ENCODE results near the gene NCS1.

The NCS1 gene

DNA sequence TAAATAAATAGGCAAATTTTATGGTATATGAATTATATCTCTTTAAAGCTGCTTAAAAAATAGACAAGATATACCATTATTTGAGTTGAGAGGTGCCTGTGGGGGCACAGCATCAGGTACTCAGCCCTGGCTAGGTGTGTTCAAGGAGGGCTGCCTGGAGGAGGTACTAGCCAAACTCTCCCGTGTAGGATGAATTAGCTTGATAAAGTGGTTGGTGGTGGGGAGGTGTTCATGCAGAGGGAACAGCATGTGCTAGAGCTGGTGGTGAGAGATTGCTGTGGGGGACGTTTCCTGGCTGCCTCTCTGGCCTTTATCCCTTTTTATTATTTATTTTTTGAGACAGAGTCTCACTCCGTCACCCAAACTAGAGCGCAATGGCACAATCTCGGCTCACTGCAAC, 23.2 kb upstream of the NCS1 start:
- FAIRE-seq (no peak), DNase-seq (ENCODE audit: insufficient read length) (no peak)
- TF ChIP-seq POLR2A (IDR thresholded peaks at IDR 0.05; ENCODE audit: low read depth, low read length) (no peak), TAF1 (IDR thresholded peaks at IDR 0.05; ENCODE audit: borderline replicate concordance, low read depth, low read length) (no peak)

DNA sequence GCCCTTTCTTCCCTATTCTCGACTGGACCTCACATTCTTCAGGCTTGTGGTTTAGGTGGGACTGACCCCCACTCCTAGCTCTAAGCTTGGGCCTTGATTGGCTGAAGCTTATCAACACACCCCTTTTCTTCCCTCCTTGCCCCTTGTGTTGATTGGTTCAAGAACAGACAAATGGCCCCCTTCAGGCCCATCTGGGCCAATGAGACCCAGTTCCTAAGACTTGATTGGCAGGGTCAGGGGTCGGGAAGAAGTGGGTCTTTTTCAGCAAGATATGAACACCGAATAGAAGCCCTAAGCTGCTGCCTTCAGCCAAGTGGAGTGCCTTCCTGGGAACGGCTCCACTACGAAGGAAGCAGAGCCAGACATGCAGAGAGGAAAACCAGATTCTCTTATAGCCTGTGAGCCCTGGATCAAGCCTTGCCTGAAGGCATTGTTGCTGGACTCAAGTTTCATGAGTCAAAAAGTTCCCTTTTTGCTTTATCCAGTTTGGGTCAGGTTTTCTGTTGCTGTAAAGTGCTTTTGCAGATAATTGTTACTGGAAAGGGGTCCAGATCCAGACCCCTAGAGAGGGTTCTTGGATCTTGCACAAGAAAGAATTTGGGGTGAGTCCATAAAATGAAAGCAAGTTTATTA, 22.4 kb upstream of the NCS1 start:
- FAIRE-seq (no peak), DNase-seq (ENCODE audit: insufficient read length) (no peak)
- no peak for TF ChIP-seq POLR2AphosphoS5 (IDR thresholded peaks at IDR 0.05; ENCODE audit: low read depth, low read length)
- TF ChIP-seq TAF1 (IDR thresholded peaks at IDR 0.05; ENCODE audit: borderline replicate concordance, low read depth, low read length): no peak
- TF ChIP-seq POLR2A (IDR thresholded peaks at IDR 0.05; ENCODE audit: low read depth, low read length): no peak

DNA sequence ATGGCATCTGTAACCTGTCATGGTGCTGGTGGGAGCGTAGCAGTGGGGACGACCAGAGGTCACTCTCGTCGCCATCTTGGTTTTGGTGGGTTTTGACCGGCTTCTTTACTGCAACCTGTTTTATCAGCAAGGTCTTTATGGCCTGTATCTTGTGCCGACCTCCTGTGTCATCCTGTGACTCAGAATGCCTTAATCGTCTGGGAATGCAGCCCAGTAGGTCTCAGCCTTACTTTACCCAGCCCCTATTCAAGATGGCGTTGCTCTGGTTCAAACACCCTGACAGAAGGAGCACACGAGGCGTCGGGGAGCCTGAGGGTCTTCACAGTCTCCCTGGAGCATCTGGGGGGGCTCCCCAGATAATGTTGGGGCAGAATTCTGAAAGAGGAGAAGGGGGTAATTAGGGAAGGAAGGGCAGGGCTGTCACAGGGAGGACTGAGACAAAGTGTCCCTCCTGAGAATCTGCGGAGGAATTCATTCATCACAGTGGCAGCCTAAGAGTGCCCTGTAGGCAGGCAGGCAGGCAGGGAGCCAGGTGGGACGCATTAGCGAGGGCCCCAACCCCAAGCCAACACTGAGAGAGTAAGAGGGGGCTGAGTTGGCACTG, 21.3 kb upstream of the NCS1 start:
- DNase-seq (ENCODE audit: insufficient read length) (no peak), FAIRE-seq (no peak)
- TF ChIP-seq POLR2A (IDR thresholded peaks at IDR 0.05; ENCODE audit: low read depth, low read length): no peak
- no peak for TF ChIP-seq POLR2AphosphoS5 (IDR thresholded peaks at IDR 0.05; ENCODE audit: low read depth, low read length)
- TF ChIP-seq TAF1 (IDR thresholded peaks at IDR 0.05; ENCODE audit: borderline replicate concordance, low read depth, low read length): no peak

DNA sequence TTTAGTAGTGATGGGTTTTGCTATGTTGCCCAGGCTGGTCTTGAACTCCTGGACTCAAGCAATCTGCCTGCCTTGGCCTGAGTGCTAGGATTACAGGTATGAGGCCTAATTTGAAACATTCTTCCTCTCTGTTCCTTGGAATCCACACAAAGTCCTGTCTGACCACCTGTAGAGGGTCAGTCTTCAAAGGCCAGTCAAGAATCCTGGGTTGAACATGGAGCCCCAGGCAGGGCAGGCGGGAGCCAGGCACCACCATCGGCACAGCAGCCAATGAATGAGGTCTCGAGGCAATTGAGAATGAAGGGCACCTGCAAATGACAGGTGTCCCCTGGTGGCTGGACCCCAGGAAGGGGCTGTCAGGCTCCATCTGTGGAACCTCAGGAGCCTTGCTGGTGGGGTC, 17.4 kb upstream of the NCS1 start:
- no peak for FAIRE-seq
- TF ChIP-seq POLR2A (IDR thresholded peaks at IDR 0.05; ENCODE audit: low read depth, low read length) (no peak), POLR2AphosphoS5 (IDR thresholded peaks at IDR 0.05; ENCODE audit: low read depth, low read length) (no peak), TAF1 (IDR thresholded peaks at IDR 0.05; ENCODE audit: borderline replicate concordance, low read depth, low read length) (no peak)
- no peak for DNase-seq (ENCODE audit: insufficient read length)

DNA sequence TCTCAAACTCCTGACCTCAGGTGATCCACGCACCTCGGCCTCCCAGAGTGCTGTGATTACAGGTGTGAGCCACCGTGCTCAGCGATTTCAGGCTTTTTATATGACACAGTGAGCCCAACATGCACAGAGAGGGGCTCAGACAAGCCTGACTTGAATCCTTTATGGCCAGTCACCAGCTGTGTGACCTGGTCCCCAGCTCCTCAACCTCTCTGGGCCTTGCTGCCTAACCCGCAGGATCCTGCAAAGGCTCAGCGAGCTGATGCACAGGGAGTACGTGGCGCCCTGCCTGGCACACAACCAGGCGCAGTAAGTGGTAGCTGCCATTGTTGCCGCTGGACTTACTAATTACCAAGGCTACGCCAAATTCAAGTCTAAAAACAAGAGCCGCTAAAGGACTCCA, 16.6 kb upstream of the NCS1 start:
- DNase-seq (ENCODE audit: insufficient read length) (no peak), FAIRE-seq (no peak)
- TF ChIP-seq POLR2A (IDR thresholded peaks at IDR 0.05; ENCODE audit: low read depth, low read length) (no peak), POLR2AphosphoS5 (IDR thresholded peaks at IDR 0.05; ENCODE audit: low read depth, low read length) (no peak), TAF1 (IDR thresholded peaks at IDR 0.05; ENCODE audit: borderline replicate concordance, low read depth, low read length) (no peak)

DNA sequence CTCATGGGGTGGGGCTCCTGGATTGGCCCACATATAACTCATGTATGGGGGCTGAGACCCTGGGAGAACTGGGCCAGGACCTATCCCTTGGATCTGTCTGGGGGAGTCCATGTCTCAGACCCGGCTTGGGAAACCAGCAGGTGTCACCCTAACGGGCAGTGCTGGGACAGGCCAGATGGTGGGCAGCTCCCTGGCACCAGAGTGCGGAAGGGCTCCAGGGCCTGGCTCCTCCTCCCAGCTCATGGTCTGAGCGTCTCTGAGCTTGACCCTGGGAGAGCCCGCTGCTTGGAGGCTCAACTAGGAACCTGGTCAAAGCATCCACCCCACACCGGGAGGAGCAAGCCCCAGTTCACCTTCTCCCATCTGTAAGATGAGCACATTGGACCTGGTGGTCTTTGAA, 15.5 kb upstream of the NCS1 start:
- no peak for FAIRE-seq
- TF ChIP-seq POLR2AphosphoS5 (IDR thresholded peaks at IDR 0.05; ENCODE audit: low read depth, low read length): no peak
- no peak for TF ChIP-seq POLR2A (IDR thresholded peaks at IDR 0.05; ENCODE audit: low read depth, low read length)
- no peak for TF ChIP-seq TAF1 (IDR thresholded peaks at IDR 0.05; ENCODE audit: borderline replicate concordance, low read depth, low read length)
- no peak for DNase-seq (ENCODE audit: insufficient read length)

DNA sequence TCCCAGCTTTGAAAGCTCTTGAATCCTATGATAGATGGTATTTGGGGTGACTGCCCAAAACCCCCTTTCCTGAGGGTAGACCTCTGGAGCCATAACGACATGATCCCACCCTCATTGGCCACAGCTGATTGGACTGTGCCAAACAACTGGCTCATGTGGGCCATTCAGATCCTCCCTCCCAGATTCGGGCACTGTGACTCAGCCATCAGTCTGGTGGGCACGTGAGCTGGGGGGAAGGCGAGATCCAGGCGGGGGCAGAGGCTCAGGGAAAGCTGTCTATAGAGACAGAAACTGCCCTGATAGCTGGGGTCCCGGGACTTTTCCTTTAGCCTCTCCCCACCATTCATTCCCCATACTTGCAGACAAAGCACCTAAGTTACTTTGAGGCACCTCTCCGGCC, 15.1 kb upstream of the NCS1 start:
- FAIRE-seq: no peak
- no peak for TF ChIP-seq POLR2AphosphoS5 (IDR thresholded peaks at IDR 0.05; ENCODE audit: low read depth, low read length)
- TF ChIP-seq TAF1 (IDR thresholded peaks at IDR 0.05; ENCODE audit: borderline replicate concordance, low read depth, low read length): no peak
- TF ChIP-seq POLR2A (IDR thresholded peaks at IDR 0.05; ENCODE audit: low read depth, low read length): no peak
- DNase-seq (ENCODE audit: insufficient read length): no peak

DNA sequence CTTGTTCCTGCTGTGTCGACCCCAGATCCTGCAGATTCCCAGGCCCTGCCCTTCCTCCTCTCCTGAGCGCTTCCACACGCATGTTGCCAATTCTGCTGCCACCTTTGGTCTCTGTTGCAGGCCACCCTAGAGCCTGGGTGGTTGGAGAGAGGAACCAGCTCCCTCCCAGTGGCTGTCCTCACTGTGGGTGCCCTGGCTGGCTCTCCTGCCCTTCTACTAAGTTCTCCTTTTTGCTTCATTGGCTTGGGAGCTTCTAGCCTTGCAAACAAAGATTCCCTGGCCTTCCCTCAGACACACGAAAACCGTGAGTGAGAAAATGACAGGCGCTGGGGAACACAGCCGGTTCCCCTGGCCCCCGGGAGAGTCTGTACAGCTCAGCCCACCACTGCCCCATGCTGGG, 14.2 kb upstream of the NCS1 start:
- DNase-seq (ENCODE audit: insufficient read length): no peak
- FAIRE-seq: no peak
- TF ChIP-seq POLR2A (IDR thresholded peaks at IDR 0.05; ENCODE audit: low read depth, low read length) (no peak), TAF1 (IDR thresholded peaks at IDR 0.05; ENCODE audit: borderline replicate concordance, low read depth, low read length) (no peak), POLR2AphosphoS5 (IDR thresholded peaks at IDR 0.05; ENCODE audit: low read depth, low read length) (no peak)

DNA sequence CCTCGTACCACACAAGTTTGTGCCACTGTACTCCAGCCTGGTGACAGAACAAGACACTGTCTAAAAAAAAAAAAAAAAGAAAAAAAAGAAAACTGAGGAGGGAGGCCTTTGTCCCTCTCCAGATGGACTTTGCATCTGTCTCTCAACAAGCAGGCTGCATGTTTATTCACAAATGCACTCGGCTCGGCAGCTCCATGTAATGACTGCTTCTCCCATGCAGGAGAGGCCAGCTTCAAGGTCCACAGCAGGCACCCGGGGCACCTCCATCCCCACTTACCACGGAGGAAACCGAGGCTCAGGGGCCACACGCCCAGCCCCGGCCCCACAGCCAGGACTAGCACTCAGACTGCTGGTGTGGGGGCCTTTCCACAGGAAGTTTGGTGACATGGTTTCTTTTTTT, 13.1 kb upstream of the NCS1 start:
- DNase-seq (ENCODE audit: insufficient read length): no peak
- TF ChIP-seq TAF1 (IDR thresholded peaks at IDR 0.05; ENCODE audit: borderline replicate concordance, low read depth, low read length) (no peak), POLR2AphosphoS5 (IDR thresholded peaks at IDR 0.05; ENCODE audit: low read depth, low read length) (no peak), POLR2A (IDR thresholded peaks at IDR 0.05; ENCODE audit: low read depth, low read length) (no peak)
- no peak for FAIRE-seq

DNA sequence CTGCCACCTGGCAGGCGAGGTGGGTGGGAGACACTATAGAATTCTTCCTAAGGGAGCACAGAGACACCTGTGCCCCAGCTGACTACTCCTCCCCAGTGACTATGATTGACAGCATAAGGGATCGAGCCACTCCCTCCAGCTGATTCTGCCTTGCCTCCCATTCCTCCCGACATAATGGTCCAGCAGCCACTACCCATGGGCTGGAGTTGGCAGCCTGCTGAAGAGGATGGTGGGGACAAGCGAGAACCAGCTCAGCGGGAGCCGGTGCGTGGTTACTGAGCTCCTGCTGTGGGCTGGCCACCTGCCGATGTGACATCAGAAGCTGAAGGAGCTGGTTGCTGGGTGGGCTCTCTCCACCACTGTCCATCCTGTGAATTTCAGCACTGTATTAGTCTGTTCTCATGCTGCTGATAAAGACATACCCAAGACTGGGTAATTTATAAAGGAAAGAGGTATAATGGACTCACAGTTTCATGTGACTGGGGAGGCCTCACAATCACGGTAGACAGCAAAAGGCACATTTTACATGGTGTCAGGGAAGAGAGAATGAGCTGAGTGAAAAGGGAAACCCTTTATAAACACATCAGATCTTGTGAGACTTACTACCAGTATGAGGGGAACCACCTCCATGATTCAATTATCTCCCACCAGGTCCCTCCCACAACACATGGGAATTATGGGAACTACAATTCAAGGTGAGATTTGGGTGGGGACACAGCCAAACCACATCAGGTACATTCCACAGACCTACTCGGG, 12.1 kb upstream of the NCS1 start:
- DNase-seq (ENCODE audit: insufficient read length): no peak
- no peak for TF ChIP-seq POLR2A (IDR thresholded peaks at IDR 0.05; ENCODE audit: low read depth, low read length)
- no peak for TF ChIP-seq TAF1 (IDR thresholded peaks at IDR 0.05; ENCODE audit: borderline replicate concordance, low read depth, low read length)
- no peak for TF ChIP-seq POLR2AphosphoS5 (IDR thresholded peaks at IDR 0.05; ENCODE audit: low read depth, low read length)
- FAIRE-seq: no peak

DNA sequence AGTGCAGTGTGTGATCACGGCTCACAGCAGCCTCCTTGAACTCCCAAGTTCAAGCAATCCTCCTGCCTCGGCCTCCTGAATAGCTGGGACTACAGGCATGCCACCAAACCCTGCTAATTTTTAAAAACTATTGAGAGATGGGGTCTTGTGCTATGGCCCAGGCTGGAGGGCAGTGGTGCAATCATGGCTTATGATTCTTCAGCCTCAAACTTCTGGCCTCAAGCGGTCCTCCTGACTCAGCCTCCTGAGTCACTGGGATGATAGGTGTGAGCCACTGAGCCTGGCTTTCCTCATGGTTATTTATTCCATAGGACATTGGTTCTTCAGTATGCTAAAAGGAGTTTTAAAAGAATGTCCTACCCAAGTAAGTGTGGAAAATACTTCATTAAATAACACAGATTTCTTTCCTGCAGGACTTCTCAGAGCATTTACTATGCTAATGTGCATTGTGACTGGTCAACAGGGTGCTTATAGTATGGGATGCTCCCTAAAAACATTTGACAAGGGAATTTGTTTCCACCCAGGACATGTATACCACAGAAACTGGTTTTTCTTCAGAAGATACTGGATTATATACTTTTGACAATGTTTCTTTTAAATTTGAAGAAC, 11.2 kb upstream of the NCS1 start:
- FAIRE-seq: no peak
- TF ChIP-seq POLR2A (IDR thresholded peaks at IDR 0.05; ENCODE audit: low read depth, low read length): no peak
- no peak for TF ChIP-seq POLR2AphosphoS5 (IDR thresholded peaks at IDR 0.05; ENCODE audit: low read depth, low read length)
- TF ChIP-seq TAF1 (IDR thresholded peaks at IDR 0.05; ENCODE audit: borderline replicate concordance, low read depth, low read length): no peak
- DNase-seq (ENCODE audit: insufficient read length): no peak

Measured in GM12892 (cell line).